ENCODE results near the gene CADM2. TPM values are rescaled to one million over a fixed set of nuclear protein-coding genes. Genes with fewer than 3 reads are reported as not detected.

Gene CADM2
- total and polyA plus RNA-seq, 2 experiments from 2014 or later: 0.15 to 0.40 TPM

DNA sequence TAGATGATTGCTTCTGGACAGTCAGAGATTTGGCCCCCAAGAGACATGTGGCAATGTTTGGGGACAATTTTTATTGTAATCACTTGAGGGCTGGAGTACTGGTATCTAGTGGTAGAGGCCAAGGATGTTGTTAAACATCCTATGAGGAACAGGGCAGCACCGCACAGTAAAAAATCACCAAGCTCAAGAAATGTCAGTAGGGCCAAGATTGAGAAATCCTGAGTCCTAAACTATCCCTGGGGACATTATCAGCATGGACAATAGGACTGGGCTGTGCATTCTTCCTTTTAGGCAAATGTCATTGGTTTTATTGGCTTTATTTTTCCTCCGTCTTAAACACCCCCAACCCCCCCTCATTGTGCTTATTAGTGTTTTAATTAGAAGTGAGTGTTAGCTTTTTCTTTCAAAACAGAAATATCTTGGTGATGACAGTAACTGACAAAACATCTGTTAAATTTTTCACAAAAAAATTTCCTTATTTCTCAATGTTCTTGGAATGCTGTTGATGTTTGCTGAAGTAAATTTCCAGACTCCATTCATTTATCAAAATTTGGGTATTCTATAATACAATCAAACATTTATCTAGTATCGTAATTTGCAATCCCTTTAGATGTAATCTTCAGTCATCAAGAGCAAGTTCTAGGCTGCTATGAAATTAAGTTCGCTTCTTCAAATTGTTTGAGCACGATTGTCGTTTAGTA lies 1087.8 kb downstream of the CADM2 start:
- H3K27ac ChIP-seq: no peak overlapping the region
- DNase-seq (ENCODE audit: low read depth in 1 of 2, low spot score in 1 of 2): no peak
- no peaks in the 10 kb centered on the region for H3K4me1 ChIP-seq (ENCODE audit: low read depth)
- H3K9me3 ChIP-seq (ENCODE audit: low read depth): no peaks in the 10 kb centered on the region
- H3K4me3 ChIP-seq: no peak overlapping the region
- TF ChIP-seq CTCF (IDR thresholded peaks at IDR 0.05; ENCODE audit: low read depth, low read length): no peak
- H3K27me3 ChIP-seq: no peaks in the 10 kb centered on the region
- H3K36me3 ChIP-seq: no peaks in the 10 kb centered on the region

DNA sequence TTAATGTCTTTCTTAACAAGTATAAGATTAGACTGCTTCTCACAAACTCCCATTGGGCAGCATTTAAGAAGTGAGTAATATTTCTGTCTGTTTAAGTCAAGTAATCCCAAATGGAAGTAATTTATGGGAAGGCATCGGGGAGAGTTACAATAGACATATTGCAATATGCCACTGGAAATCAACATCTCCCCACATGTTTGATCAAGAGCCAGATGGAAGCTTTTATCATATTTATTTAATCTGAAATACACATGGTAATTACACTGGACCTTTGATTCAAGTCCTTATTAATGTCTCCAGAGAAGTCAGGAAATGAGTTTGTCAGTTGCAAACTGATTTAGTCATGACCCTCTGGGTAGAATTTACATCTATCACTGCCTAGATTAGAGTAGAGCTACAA lies 1088.4 kb downstream of the CADM2 start:
- H3K36me3 ChIP-seq: no peaks in the 10 kb centered on the region
- H3K4me3 ChIP-seq: no peak overlapping the region
- no peak overlapping the region for H3K27ac ChIP-seq
- H3K4me1 ChIP-seq (ENCODE audit: low read depth): no peaks in the 10 kb centered on the region
- DNase-seq (ENCODE audit: low read depth in 1 of 2, low spot score in 1 of 2): no peak
- H3K9me3 ChIP-seq (ENCODE audit: low read depth): no peaks in the 10 kb centered on the region
- no peaks in the 10 kb centered on the region for H3K27me3 ChIP-seq
- TF ChIP-seq CTCF (IDR thresholded peaks at IDR 0.05; ENCODE audit: low read depth, low read length): no peak

DNA sequence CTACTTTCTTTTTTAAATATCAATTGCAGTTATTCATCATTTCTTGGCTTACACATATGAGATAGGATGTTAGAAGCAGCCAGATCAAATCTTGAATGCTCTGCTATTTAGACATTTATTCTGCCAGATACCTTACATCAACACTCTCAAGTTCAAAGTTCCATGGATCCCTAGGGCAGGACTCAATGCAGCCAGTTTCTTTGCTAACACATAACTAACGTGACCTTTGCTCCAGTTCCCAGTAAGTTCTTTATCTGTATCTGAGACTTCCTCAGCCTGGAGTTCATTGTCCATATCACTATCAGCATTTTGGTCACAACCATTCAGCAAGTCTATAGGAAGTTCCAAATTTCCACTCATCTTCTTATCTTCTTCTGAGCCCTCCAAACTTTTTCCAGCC lies 1092.3 kb downstream of the CADM2 start:
- no peak for DNase-seq (ENCODE audit: low read depth in 1 of 2, low spot score in 1 of 2)
- TF ChIP-seq CTCF (IDR thresholded peaks at IDR 0.05; ENCODE audit: low read depth, low read length): no peak

GRCh38 chr3:86056032-86056431 lies 1097.2 kb downstream of the CADM2 start:
- DNase-seq (ENCODE audit: low read depth in 1 of 2, low spot score in 1 of 2): peak in 1 of 2 donors; percentile 3
- no peak for TF ChIP-seq CTCF (IDR thresholded peaks at IDR 0.05; ENCODE audit: low read depth, low read length)
- H3K27ac ChIP-seq: no peak overlapping the region
- no peak overlapping the region for H3K4me3 ChIP-seq
- H3K9me3 ChIP-seq (ENCODE audit: low read depth): no peaks in the 10 kb centered on the region
- H3K27me3 ChIP-seq: no peaks in the 10 kb centered on the region
- no peaks in the 10 kb centered on the region for H3K36me3 ChIP-seq
- no peaks in the 10 kb centered on the region for H3K4me1 ChIP-seq (ENCODE audit: low read depth)

More for the DNA sequence above, 1092.3 kb downstream of the CADM2 start:
- Histone ChIP-seq H3K27ac (no peak overlapping the region), H3K36me3 (no peaks in the 10 kb centered on the region), H3K9me3 (ENCODE audit: low read depth) (no peaks in the 10 kb centered on the region), H3K4me3 (no peak overlapping the region), H3K4me1 (ENCODE audit: low read depth) (no peaks in the 10 kb centered on the region), H3K27me3 (no peaks in the 10 kb centered on the region)

DNA sequence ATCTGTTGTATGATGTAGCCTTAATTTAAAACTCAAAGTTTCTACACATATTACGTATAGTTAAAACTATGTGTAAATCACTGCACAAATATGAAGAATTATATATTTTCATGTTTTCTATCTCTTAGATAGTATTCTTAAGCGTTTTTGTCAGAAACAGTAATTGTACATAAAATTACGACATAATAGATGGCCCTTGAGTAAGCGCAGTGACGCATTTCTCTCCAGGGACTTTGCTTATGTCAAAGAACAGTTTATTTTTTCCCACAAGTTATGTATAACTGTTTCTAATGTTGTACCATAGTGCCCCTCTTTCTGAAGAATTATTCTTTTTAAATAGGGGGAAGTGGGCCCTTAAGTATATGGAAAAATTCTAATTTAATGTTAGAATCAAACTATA lies 1098.2 kb downstream of the CADM2 start:
- DNase-seq (ENCODE audit: low read depth in 1 of 2, low spot score in 1 of 2): peak in 1 of 2 donors; percentile 21
- H3K4me1 ChIP-seq (ENCODE audit: low read depth): no peaks in the 10 kb centered on the region
- no peaks in the 10 kb centered on the region for H3K36me3 ChIP-seq
- H3K9me3 ChIP-seq (ENCODE audit: low read depth): no peaks in the 10 kb centered on the region
- no peak for TF ChIP-seq CTCF (IDR thresholded peaks at IDR 0.05; ENCODE audit: low read depth, low read length)
- H3K27ac ChIP-seq: no peak overlapping the region
- no peak overlapping the region for H3K4me3 ChIP-seq
- H3K27me3 ChIP-seq: no peaks in the 10 kb centered on the region
